Activated CD8-positive, alpha-beta memory T cell treated with anti-CD3 and anti-CD28 coated beads for 24 hours (primary cell): Measurements from ENCODE around the gene NUDT8.
"Not testable (repeated sequence)": the region's sequence is repeated elsewhere in the genome, so short reads cannot be mapped to it uniquely, and the experiment has no call there.

Source experiments
- DNase-seq: peaks from one replicate; pipeline ENCODE4 v3.0.0-alpha.2; 2020

Gene NUDT8

DNA sequence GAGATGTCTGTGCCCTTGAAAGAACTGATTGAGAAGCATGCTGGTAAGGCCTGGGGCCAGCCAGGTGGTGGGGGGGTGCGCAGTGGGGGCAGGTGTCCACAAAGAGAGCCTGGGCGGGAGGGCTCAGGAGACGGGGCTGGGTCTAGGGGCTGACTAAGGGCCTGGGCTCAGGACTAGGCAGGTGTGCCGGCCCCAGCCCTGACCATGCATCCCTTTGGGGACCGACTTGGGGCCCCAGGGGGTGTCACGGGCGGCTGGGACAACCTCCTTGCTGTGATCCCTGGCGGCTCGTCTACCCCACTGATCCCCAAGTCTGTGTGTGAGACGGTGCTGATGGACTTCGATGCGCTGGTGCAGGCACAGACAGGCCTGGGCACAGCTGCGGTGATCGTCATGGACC, 18.6 kb downstream of the NUDT8 start:
- DNase-seq, result no peak

DNA sequence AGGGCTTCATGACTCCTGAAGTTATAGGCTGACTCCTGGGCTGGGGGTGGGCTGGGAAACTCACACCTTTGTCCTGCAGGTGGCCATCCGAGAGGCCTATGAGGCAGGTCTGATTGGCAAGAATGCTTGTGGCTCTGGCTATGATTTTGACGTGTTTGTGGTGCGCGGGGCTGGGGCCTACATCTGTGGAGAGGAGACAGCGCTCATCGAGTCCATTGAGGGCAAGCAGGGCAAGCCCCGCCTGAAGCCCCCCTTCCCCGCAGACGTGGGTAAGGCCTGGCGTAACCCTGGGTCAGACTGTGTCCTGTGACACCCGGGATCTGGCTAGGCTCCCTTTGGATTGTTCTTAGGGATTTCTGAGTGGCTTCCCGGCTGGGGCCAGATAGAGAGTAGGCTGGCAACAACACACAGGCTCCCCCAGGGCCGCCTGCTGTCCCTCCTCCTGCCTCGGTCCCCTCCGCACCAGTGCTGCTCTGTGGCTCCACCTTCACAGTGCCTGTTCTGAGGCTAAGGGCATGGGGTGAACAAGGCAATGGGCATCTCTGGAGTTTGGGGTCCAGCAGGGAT, 19.4 kb downstream of the NUDT8 start:
- DNase-seq, result no peak

DNA sequence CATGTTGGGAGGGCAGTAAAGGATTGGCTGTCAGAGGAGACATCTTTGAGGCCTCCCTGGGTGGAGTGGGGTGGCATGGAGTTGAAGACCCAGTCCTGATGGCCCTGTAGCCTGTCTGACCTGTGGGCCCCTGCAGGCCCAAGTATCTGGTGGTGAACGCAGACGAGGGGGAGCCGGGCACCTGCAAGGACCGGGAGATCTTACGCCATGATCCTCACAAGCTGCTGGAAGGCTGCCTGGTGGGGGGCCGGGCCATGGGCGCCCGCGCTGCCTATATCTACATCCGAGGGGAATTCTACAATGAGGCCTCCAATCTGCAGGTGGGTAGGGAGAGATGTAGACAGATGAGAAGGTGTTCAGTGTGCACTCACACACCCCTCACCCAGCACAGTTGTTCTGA, 20.4 kb downstream of the NUDT8 start:
- DNase-seq, result no peak

DNA sequence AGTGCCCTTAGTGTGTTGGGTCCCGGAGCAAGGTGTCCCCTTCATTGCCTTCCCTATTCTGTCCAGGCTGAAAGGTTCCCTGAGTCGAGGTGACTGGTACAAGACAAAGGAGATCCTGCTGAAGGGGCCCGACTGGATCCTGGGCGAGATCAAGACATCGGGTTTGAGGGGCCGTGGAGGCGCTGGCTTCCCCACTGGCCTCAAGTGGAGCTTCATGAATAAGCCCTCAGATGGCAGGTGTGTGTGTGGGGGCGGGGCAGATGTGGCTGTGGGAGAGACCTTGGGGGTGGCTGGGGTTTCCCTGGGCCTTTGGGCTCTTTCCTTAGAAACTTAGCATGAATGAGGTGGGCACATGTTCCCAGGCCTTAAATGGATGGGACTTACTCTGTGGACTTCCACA, 21.3 kb downstream of the NUDT8 start:
- no peak for DNase-seq

DNA sequence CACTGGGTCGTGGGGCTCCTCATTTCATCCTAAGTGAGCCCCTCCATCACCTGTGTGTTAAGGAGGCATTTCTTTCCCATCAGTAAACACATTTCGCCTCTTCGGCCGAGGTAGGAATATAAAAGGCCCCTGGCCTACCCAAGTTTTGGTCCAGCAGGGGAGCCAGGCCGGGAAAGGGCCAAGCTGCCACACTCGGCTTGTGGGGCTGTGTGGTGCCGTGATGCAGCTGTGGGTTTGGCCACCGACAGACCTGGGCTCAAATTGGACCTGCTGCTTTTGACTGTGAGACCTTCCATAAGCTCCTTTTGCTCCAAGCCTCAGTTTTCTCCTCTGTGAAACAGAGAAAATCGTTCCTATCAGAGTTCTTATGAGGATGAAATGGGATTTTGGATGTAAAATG, 22.2 kb downstream of the NUDT8 start:
- DNase-seq, result no peak

DNA sequence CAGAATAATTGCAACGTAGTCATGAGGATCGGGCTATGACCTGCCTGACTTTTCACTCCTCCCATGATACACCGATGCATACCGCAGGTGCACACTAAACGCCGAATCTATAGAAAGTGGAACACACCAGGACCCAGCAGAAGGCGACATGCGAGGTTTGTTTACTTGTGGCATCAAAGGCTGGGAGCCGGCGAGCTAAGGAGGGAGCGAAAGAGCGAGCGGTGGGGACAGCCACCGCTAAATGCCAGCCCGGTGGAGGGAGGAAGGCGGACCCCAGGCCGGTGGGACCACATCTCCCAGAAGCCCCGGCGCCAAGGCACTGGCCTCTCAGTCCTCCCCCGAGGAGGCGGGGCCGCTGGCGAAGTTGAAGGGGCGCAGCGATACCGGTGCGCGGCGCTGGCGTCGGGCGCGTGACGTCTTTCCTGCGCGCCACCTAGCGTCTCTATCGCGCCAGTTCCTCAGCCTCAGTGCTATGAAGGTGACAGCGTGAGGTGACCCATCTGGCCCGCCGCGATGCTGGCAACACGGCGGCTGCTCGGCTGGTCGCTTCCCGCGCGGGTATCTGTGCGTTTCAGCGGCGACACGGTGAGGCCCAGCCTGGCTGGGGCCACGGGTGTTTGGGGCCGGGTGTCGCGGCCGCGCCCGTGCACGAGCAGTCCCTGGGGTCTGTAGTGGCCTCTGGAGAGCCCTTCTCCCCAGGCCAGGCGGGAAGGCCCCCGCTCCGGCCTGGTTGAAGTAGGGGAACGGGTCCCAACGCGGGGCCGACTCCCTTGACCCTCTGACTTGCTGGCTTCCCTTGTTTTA, 23.0 kb downstream of the NUDT8 start, which contains the start of gene NDUFV1:
Gene NDUFV1, plus strand, starts transcription at position 445 of the 804 bp plus-strand sequence. Its CDS starts 69 bp downstream, at position 514.
- peak; percentile 98 for DNase-seq

DNA sequence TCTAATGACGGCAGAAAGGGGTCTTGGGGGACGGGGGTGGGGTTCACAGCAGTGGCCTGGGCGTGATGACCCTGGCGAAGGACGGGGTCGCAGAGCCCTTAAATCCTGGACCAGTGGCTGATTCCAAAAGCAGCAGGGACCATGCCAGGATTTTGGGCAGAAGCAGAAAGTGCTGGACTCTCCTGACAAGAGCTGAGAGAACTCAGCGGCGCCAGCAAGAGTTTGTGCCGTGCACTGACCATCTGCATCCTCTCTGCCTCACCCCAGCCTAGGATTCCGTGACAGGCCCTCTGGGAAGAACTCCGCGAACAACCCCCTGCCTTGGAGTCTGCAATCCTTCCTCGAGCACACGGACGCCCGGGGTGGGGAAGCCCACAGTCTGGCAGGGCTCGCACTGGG, 23.6 kb downstream of the NUDT8 start:
- no peak for DNase-seq

DNA sequence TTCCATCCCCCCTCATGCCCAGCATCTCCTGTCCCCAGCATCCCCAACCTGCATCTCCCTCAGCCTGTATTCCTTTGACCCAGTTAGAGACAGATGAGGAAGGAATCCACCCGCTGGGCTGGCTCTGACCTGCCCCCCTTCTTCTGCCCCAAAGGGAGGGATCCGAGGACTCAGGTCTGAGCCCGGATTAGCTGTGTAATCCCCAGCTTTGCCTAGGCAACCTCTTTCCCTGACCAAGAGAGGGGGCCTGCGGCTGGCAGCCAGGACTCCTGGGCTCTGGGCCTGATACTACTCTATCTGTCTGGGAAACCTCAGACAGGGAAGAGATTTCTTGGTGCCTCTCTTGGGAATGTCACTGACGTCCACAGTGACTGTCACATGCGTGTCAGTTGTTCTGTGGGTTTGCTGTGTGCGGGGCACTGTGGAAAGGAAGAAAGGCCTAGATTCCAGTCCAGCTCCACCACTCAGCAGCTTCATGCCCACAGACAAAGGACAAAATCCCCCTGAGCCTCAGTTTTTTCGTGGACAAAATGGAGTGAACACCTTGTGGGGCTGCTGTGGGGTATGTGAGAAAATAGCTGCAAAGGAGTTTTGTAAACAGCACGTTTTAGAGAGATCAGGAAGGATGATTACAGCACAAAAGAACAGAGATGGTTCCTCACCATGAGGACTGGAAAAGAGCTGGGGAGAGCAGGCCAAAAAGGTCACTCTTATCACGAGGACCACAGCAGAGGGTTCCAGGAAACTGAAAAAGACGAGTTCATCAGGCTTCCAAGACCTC, 24.3 kb downstream of the NUDT8 start:
- DNase-seq, result no peak

DNA sequence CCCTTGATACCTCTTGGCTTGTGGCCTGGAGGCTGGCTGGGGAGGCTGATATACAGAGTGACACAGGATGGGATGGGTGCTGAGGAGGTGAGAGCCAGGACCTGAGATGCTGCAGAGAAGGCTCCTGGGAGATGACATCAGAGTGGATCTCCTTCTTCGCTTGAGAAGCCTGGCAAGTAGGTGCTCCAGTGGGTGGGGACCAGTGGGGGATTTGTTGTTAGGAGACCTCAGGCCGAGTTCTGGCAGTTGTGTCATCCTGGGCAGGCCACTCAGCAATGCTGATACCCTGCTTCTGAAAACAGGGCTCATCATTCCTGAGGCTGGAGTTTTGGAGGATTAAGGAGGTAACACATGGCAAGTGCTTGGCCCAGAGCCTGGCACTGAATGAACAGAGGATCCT, 24.9 kb downstream of the NUDT8 start:
- no peak for DNase-seq

DNA sequence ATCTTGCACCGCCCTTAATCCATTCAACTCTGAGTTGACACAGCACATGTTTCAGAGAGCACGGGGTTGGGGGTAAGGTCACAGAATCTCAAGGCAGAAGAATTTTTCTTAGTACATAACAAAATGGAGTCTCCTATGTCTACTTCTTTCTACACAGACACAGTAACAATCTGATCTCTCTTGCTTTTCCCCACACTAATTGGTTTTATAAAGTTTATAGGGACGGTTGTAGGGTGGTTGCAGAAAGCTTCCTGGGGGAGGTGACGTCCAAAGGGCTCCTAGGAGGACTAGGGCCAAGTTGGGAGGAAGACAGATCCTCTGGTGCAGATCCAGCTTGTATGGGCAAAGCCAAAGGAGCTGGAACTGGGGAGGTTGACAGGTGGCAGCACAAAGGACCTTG, 25.6 kb downstream of the NUDT8 start:
- DNase-seq, result not testable (repeated sequence)

DNA sequence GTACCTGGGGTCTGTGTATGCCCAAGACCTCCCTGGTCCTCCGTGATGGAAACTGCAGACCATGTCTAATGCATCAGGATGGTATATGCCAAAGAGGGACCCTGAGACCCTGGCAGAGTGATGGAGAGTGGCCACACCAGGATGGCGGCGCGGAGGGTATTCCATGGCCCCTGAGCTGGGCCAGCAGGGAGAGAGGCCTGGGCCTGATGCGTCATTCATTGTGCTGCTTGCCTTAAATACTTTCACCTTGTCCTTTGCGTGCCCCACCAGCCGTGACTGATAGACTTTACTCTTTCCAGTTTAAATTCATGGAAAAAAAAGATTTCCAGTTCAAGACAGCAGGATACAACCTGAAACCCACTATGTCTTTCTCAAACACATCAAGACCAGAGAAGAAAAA, 28.6 kb downstream of the NUDT8 start:
- no peak for DNase-seq

DNA sequence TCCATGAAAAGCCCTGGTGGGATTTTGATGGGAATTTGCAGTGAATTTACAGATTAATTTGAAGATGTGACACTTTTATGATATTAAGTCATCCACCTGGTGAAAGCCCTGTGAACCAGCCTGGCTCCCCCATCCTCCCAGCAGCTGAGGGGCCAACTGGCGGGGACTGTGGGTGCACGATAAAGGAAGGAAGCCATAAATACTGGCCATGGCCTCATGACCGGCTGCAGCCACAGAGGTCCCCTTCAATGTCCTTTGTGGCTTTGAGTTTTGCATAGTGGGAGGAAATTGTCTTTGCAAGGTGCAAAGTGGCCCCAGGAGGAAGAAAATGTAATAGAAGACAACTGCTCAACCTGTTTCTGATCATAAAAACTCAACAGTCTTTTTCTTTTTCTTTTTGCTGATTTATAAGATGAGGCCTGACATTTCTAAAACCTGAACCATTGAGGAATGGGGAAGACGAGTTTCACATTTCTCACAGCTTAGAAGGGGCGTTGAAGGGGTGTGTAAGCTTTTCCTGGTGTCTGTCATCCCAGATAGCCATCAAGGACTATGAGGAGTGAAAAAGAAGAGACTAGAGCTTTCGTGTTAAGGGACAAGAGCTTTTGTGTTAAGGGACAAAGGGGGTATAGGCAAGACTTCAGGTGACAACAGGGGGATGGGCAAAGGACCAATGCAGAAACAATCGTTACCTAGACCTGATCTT, 29.3 kb downstream of the NUDT8 start:
- DNase-seq, result no peak

DNA sequence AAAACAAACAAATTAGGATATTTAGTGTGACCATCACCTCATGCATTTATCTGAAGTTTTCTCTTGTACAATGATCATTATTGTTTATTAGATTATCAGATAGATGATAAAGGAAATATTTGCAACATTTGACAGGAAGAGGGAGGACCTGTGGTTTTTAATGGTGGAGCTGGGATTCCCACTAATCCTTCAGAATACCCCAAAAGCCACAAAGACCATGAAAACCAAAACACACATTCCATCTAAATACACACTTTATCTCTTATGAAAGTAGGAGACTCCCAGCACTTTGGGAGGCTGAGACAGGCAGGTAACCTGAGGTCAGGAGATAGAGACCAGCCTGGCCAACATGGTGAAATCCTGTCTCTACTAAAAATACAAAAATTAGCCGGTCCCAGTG, 30.6 kb downstream of the NUDT8 start:
- DNase-seq, result no peak

DNA sequence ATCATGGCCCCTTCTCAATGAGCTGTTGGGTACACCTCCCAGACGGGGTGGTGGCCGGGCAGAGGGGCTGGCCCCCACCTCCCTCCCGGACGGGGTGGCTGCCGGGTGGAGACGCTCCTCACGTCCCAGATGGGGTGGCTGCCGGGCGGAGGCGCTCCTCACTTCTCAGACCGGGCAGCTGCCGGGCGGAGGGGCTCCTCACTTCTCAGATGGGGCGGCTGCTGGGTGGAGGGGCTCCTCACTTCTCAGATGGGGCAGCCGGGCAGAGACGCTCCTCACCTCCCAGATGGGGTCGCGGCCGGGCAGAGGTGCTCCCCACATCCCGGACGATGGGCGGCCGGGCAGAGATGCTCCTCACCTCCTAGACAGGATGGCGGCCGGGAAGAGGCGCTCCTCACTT, 31.8 kb downstream of the NUDT8 start:
- DNase-seq, result not testable (repeated sequence)

DNA sequence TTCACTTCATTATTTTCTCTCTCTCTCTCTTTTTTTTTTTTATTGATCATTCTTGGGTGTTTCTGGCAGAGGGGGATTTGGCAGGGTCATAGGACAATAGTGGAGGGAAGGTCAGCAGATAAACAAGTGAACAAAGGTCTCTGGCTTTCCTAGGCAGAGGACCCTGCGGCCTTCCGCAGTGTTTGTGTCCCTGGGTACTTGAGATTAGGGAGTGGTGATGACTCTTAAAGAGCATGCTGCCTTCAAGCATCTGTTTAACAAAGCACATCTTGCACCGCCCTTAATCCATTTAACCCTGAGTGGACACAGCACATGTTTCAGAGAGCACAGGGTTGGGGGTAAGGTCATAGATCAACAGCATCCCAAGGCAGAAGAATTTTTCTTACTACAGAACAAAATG, 32.3 kb downstream of the NUDT8 start:
- DNase-seq, result not testable (repeated sequence)

DNA sequence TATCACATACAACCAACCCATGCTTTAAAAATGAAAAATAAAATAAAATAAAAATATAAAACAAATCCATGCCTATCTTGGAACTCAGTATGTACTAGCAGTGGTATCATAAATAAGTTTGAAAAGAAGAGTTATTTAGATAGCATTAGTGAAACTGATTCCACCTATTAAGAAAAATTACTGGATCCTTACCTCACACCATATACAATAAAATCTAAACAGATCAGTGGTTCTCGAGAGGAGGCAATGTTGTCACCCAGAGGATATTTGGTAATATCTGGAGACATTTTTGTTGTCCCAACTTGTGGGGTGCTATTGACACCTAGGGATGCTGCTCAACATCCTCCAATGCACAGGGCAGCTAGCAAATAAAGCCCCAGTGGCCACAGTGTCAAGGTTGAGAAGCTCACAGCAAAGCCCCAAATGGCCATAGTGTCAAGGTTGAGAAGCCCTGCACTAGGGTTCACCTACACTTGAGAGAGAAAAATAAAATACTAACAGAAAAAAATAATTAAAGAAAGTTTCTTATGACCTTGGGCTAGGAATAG, 32.9 kb downstream of the NUDT8 start:
- DNase-seq, result no peak

DNA sequence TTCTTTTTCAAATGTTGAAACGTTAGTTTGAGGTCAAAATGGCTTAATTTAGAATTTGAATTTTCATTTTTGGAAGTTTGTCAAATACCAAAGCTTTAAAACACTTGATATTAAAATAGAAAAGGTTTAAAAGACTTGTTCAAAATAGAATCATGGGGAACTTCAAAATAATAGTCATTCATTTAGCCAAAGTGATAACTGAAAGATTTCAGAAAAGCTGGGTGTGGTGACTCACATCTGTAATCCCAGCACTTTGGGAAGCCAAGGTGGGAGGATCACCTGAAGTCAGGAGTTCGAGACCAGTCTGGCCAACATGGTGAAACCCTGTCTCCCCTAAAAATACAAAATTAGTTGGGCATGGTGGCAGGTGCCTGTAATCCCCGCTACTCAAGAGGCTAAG, 35.3 kb downstream of the NUDT8 start:
- DNase-seq, result no peak

DNA sequence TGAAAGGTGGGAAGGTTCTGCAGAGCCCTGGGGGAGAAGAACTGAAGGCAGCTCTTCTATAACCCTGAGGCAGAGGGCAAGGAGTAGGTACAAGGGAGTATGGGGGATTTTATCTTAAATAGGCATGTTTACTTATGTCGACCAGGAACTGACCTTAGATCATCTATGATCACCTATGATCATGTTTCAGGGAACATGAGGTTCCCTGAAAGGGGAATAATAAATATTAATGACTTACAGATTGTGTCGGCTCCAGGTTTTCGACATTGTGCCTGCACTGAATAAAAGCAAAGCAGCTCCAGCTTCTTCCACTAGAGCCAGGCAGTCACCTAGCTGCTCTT, 36.2 kb downstream of the NUDT8 start:
- DNase-seq, result no peak

DNA sequence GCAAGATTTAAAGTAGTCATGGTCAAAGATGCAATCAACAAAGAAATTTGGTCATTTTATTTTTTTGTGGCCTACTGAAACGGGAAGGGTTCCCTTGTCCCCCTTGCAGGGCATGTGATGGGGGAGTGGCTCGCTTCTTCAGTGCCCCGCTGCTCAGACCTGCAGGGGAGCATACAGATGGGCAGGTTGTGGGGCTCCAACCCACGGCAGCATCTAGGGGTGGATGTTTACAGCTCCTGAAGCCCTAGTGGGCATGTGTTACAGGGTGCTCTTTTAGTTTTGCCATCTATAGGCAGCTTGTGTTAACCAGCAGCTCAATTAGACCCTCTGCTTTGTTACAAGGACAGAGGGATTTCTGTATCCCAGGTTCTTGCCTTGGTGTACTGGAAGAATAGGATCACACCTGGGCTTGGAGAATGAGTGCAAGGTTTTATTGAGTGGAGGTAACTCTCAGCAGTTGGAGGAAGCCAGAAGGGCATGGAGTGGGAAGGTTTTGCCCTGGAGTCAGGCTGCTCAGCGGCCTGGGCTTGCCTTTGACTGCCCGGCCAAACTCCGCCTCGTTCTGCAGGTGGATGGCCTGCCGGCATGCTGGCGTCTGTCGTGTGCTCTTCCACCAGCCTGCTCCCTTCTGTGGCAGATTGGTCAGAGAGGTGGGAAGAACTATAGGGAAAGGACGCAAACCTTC, 36.7 kb downstream of the NUDT8 start:
- no peak for DNase-seq

DNA sequence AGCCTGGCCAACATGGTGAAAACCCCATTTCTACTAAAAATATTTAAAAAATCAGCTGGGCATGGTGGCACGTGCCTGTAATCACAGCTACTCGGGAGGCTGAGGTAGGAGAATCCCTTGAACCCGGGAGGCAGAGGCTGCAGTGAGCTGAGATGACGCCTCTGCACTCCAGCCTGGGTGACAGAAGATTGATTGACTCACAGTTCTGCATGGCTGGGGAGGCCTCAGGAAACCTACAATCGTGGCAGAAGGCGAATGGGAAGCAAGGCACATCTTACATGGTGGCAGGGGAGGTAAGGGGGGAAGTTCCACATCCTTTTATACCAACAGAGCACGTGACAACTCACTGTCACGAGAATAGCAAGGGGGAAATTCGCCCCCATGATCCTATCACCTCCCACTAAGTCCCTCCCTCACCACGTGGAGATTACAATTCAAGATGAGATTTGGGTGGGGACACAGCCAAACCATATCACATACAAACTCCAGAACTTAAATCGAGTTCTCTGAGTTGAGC, 40.8 kb downstream of the NUDT8 start:
- DNase-seq, result not testable (repeated sequence)

DNA sequence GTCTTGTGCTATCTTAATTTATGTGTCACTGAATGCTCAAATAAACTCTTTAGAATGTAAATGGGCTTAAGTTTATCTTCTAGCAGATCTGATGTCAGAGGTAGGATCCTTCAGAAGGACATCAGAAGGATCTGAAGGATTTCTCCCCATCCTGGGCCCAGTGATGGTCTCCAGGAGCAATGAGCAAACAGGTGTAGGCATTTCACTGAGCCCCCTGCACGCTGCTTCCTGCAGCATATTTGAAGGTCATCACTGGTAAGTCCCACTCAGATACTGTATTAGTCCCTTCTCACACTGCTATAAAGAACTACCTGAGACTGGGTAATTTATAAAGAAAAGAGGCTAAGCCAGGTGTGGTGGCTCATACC, 41.6 kb downstream of the NUDT8 start:
- DNase-seq, result no peak

DNA sequence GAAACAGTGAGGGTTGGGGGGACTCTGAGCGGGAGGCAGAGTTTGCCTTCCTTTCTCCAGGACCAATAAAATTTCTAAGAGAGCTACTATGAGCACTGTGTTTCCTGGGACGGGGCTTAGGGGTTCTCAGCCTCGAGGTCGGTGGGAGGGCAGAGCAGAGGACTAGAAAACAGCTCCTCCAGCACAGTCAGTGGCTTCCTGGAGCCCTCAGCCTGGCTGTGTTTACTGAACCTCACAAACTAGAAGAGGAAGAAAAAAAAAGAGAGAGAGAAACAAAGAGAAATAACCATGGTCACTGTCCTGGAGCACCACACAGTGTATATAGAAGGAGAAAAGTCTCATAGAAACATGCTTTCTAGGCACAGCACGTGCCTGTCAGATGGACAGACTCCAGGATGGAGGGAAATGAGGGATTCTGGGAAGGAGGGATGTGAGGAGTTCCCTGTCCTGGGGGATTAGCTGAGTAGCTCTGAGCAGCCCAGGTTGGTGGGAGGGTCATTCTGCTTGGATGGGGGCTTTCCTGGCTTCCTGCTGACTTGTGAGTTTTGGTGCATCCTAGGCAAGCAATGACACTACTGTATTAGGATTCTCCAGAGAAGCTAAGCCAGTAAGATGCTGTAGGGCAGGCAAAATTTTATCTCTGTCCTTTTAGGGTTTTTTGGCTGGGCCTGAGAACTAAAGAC, 43.0 kb downstream of the NUDT8 start:
- no peak for DNase-seq
